ENCODE results near the gene JMJD8.

DNA sequence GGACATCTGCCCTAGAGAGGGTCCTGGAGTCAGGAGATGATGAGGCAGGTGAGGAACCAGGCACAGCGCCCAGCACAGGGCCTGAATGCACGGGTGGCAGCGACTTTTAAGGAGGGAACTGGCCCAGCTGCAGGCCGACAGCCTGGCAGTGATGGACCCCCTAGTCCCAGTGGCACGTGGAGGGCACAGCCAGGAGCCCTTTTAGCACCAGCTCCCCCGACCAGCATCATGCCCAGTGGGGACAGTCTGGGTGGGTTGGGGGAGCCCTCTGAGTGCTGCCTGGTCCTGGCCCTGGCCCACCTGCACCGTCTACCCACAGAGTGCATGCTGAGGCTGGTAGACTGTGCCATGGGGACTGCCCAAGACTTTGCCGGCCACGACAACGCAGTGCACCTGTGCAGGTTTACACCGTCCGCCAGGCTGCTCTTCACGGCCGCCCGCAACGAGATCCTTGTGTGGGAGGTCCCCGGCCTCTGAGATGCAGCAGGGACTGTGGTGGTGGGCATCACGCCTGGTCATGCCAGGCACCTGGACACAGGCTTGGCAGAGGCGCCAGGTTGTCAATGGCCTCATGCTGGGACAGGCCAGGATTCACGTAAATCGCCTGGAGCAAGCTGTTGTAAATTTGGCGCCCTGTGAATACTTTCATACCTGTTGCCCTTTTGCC, 16.9 kb downstream of the JMJD8 start:
- no peak for TF ChIP-seq CTCF (conservative IDR thresholded peaks at IDR 0.05; ENCODE audit: low read length)
- no peak for TF ChIP-seq EZH2phosphoT487 (IDR thresholded peaks at IDR 0.05; ENCODE audit: borderline replicate concordance, low read depth, low read length)
